HepG2 (cell line): ENCODE measurements around the gene SCAF8. TPM values are rescaled to one million over a fixed set of nuclear protein-coding genes. Genes with fewer than 3 reads are reported as not detected.

Experiments used
- ARNT2 ChIP-seq: sonication (generic); formaldehyde crosslinking; IDR thresholded peaks from 2 replicates; pipeline ENCODE4 v1.8.0; 2022; ENCODE audit warnings: mild to moderate bottlenecking, low read depth, missing genetic modification reagents, moderate library complexity
- CREM ChIP-seq, 2 experiments: sonication (generic) in 1 of 2; formaldehyde crosslinking in 1 of 2; IDR thresholded peaks; 2 replicates each; pipeline versions ENCODE4 v1.4.0 to v1.6.1; 2016 to 2020; ENCODE audit warnings: antibody characterized with exemption in 1 of 2, mild to moderate bottlenecking in 1 of 2, missing genetic modification reagents in 1 of 2
- FOSL2 ChIP-seq: sonication (generic); formaldehyde crosslinking; IDR thresholded peaks from 2 replicates; pipeline ENCODE4 v1.4.0; 2020; ENCODE audit warnings: missing genetic modification reagents
- KLF13 ChIP-seq: sonication (generic); formaldehyde crosslinking; IDR thresholded peaks from 2 replicates; pipeline ENCODE4 v1.4.0; 2020; ENCODE audit warnings: mild to moderate bottlenecking, missing genetic modification reagents
- MAFK ChIP-seq, 2 experiments: IDR thresholded peaks in 1 of 2; conservative IDR thresholded peaks in 1 of 2; 2 replicates each; pipeline ENCODE4 v1.6.1; 2011; ENCODE audit warnings: improper control_type of control experiment in 2 of 2, low read length in 2 of 2
- NCOA1 ChIP-seq: sonication (generic); formaldehyde crosslinking; IDR thresholded peaks from 2 replicates; pipeline ENCODE4 v1.9.0; 2021; ENCODE audit warnings: missing genetic modification reagents
- NPAS2 ChIP-seq: sonication (generic); formaldehyde crosslinking; IDR thresholded peaks from 2 replicates; pipeline ENCODE4 v1.8.0; 2022; ENCODE audit warnings: mild to moderate bottlenecking, missing genetic modification reagents, borderline replicate concordance
- PAF1 ChIP-seq: IDR thresholded peaks from 2 replicates; pipeline ENCODE4 v1.6.1; 2016; ENCODE audit warnings: missing genetic modification reagents, missing compliant biosample characterization
- PHF8 ChIP-seq: sonication (generic); formaldehyde crosslinking; IDR thresholded peaks from 2 replicates; pipeline ENCODE4 v1.5.0; 2020; ENCODE audit warnings: missing genetic modification reagents
- SAFB2 ChIP-seq: sonication (generic); formaldehyde crosslinking; IDR thresholded peaks from 2 replicates; pipeline ENCODE4 v1.5.1; 2020; ENCODE audit warnings: missing genetic modification reagents, low read depth, mild to moderate bottlenecking, borderline replicate concordance
- SALL1 ChIP-seq: sonication (generic); formaldehyde crosslinking; IDR thresholded peaks from 2 replicates; pipeline ENCODE4 v1.8.0; 2022; ENCODE audit warnings: mild to moderate bottlenecking, missing genetic modification reagents
- SMAD3 ChIP-seq: sonication (generic); formaldehyde crosslinking; IDR thresholded peaks from 2 replicates; pipeline ENCODE4 v1.4.0; 2020; ENCODE audit warnings: missing genetic modification reagents
- SRSF1 ChIP-seq: fragments of 200-400 bp; formaldehyde crosslinking; optimal IDR thresholded peaks from 2 replicates; pipeline ENCODE3; 2017; ENCODE audit warnings: mild to moderate bottlenecking, low read depth, low read length, moderate library complexity
- ZBTB8A ChIP-seq: sonication (generic); formaldehyde crosslinking; IDR thresholded peaks from 2 replicates; pipeline ENCODE4 v1.4.0; 2020; ENCODE audit warnings: mild to moderate bottlenecking, low read depth, missing genetic modification reagents, borderline replicate concordance
- ZNF143 ChIP-seq: sonication (generic); formaldehyde crosslinking; IDR thresholded peaks from 2 replicates; pipeline ENCODE4 v1.4.0; 2020; ENCODE audit warnings: missing genetic modification reagents
- ZNF263 ChIP-seq: sonication (generic); formaldehyde crosslinking; IDR thresholded peaks from 2 replicates; pipeline ENCODE4 v1.4.0; 2020; ENCODE audit warnings: missing genetic modification reagents
- ZNF3 ChIP-seq: IDR thresholded peaks from 2 replicates; pipeline ENCODE4 v1.7.0; 2017; ENCODE audit warnings: inconsistent platforms
- ZNF547 ChIP-seq: sonication (generic); formaldehyde crosslinking; IDR thresholded peaks from 2 replicates; pipeline ENCODE4 v1.5.1; 2020; ENCODE audit warnings: mild to moderate bottlenecking, missing genetic modification reagents
- ZNF549 ChIP-seq: sonication (generic); formaldehyde crosslinking; IDR thresholded peaks from 2 replicates; pipeline ENCODE4 v1.5.0; 2020; ENCODE audit warnings: missing genetic modification reagents
- ZNF746 ChIP-seq: sonication (generic); formaldehyde crosslinking; IDR thresholded peaks from 2 replicates; pipeline ENCODE4 v1.8.0; 2022; ENCODE audit warnings: mild to moderate bottlenecking, missing genetic modification reagents
- polyA plus RNA-seq, 8 experiments: library from polyadenylated mRNA; depleted of rRNA in 3 of 8; stranded (reverse) in 7 of 8; unstranded in 1 of 8; fragments of >200 nt; fragmentation: Illumina TruSeq in 4 of 8; extraction: Trizol in 4 of 8; gene quantifications; 2 replicates each; pipeline versions ENCODE4 v1.2.1 to v1.2.3, GENCODE V29; 2011 to 2016; ENCODE audit warnings: low read depth in 4 of 8, missing spikeins in 1 of 8, mixed read lengths in 1 of 8; ENCODE audit not compliant: insufficient read depth in 1 of 8
- total RNA-seq, 5 experiments: library from RNA; depleted of rRNA; stranded (reverse); fragments of >200 nt; fragmentation: Illumina TruSeq; extraction: Trizol; gene quantifications; 2 replicates each; pipeline ENCODE4 v1.2.3, GENCODE V29; 2016; ENCODE audit warnings: low read depth in 1 of 5
- TF ChIP-seq, protein P1 (sequence below): sonication (generic); formaldehyde crosslinking; IDR thresholded peaks from 2 replicates; pipeline ENCODE4 v1.5.1; 2020; ENCODE audit warnings: mild to moderate bottlenecking, missing genetic modification reagents, moderate library complexity
- TF ChIP-seq, protein P2 (sequence below): sonication (generic); formaldehyde crosslinking; IDR thresholded peaks from 2 replicates; pipeline ENCODE4 v1.4.0; 2020; ENCODE audit warnings: missing genetic modification reagents, mild to moderate bottlenecking, borderline replicate concordance
- TF ChIP-seq, protein P3 (sequence below): sonication (generic); formaldehyde crosslinking; IDR thresholded peaks from 2 replicates; pipeline ENCODE4 v1.8.1; 2022; ENCODE audit warnings: mild to moderate bottlenecking, missing genetic modification reagents
- TF ChIP-seq, protein P4 (sequence below): sonication (generic); formaldehyde crosslinking; IDR thresholded peaks from 2 replicates; pipeline ENCODE4 v1.5.1; 2020; ENCODE audit warnings: missing genetic modification reagents, mild to moderate bottlenecking, borderline replicate concordance
- TF ChIP-seq, protein P5 (sequence below): IDR thresholded peaks from 2 replicates; pipeline ENCODE4 v1.6.1; 2016

The SCAF8 gene
- total and polyA plus RNA-seq, 2 of the 13 experiments (the other 11 are each of a cell fraction or from before 2014, with no cell fraction given) = 15.3 to 40.8 TPM

DNA sequence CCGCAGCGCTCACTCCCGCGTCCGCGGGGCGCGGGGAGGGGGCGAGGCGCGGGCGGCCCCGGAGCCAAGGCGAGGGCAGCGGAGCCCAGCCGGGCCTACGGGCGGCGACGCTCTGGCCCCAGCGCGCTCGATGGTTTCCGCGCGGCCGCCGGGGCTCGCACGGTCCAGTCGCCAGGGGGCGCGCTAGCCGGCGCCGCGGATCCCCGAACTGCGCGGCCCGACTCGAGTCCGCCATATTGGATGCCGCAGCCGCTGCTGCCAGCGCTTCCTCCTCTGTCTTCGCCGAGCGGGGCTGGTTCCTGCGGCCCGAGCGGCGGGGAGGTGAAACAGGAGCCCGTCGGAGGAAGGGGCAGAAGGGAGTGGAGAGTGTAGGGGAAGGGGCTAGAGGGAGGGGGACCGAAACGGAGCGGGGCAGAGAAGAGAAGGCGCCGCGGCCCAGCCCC lies at the start of gene SCAF8 (continued):
- TF ChIP-seq, protein P1, sequence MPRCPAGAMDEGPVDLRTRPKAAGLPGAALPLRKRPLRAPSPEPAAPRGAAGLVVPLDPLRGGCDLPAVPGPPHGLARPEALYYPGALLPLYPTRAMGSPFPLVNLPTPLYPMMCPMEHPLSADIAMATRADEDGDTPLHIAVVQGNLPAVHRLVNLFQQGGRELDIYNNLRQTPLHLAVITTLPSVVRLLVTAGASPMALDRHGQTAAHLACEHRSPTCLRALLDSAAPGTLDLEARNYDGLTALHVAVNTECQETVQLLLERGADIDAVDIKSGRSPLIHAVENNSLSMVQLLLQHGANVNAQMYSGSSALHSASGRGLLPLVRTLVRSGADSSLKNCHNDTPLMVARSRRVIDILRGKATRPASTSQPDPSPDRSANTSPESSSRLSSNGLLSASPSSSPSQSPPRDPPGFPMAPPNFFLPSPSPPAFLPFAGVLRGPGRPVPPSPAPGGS (CRISPR knock-in tag) = no peak
- TF ChIP-seq ZBTB8A = no peak
- TF ChIP-seq, protein P2, sequence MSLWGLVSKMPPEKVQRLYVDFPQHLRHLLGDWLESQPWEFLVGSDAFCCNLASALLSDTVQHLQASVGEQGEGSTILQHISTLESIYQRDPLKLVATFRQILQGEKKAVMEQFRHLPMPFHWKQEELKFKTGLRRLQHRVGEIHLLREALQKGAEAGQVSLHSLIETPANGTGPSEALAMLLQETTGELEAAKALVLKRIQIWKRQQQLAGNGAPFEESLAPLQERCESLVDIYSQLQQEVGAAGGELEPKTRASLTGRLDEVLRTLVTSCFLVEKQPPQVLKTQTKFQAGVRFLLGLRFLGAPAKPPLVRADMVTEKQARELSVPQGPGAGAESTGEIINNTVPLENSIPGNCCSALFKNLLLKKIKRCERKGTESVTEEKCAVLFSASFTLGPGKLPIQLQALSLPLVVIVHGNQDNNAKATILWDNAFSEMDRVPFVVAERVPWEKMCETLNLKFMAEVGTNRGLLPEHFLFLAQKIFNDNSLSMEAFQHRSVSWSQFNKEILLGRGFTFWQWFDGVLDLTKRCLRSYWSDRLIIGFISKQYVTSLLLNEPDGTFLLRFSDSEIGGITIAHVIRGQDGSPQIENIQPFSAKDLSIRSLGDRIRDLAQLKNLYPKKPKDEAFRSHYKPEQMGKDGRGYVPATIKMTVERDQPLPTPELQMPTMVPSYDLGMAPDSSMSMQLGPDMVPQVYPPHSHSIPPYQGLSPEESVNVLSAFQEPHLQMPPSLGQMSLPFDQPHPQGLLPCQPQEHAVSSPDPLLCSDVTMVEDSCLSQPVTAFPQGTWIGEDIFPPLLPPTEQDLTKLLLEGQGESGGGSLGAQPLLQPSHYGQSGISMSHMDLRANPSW (CRISPR knock-in tag) = 0 out of 2 replicates have a peak, but pooled peaks have one; percentile 6
- no peak for TF ChIP-seq NPAS2 (CRISPR knock-in tag)
- peak; percentile 95 for TF ChIP-seq PHF8 (CRISPR knock-in tag)
- TF ChIP-seq, protein P3, sequence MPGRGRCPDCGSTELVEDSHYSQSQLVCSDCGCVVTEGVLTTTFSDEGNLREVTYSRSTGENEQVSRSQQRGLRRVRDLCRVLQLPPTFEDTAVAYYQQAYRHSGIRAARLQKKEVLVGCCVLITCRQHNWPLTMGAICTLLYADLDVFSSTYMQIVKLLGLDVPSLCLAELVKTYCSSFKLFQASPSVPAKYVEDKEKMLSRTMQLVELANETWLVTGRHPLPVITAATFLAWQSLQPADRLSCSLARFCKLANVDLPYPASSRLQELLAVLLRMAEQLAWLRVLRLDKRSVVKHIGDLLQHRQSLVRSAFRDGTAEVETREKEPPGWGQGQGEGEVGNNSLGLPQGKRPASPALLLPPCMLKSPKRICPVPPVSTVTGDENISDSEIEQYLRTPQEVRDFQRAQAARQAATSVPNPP (CRISPR knock-in tag) = peak; percentile 81
- TF ChIP-seq MAFK (conservative IDR thresholded peaks at IDR 0.05 in 1 of 2, IDR thresholded peaks at IDR 0.05 in 1 of 2; ENCODE audit: low read length in 2 of 2) = no peak
- TF ChIP-seq ZNF3 = no peak
- TF ChIP-seq NCOA1 (CRISPR knock-in tag) = no peak; the same call in 1 of the 2 replicates
- peak; percentile 66 for TF ChIP-seq ARNT2
- no peak; the same call in 1 of the 2 replicates for TF ChIP-seq ZNF143 (CRISPR knock-in tag)
- TF ChIP-seq ZNF746 (CRISPR knock-in tag) = no peak; the same call in 1 of the 2 replicates
- TF ChIP-seq, protein P4, sequence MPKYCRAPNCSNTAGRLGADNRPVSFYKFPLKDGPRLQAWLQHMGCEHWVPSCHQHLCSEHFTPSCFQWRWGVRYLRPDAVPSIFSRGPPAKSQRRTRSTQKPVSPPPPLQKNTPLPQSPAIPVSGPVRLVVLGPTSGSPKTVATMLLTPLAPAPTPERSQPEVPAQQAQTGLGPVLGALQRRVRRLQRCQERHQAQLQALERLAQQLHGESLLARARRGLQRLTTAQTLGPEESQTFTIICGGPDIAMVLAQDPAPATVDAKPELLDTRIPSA (CRISPR knock-in tag) = no peak
- no peak for TF ChIP-seq ZNF263
- TF ChIP-seq PAF1 (CRISPR knock-in tag) = no peak
- TF ChIP-seq FOSL2 (CRISPR knock-in tag) = 0 out of 2 replicates have a peak, but pooled peaks have one; percentile 19
- no peak for TF ChIP-seq ZNF549 (CRISPR knock-in tag)
- TF ChIP-seq, protein P5, sequence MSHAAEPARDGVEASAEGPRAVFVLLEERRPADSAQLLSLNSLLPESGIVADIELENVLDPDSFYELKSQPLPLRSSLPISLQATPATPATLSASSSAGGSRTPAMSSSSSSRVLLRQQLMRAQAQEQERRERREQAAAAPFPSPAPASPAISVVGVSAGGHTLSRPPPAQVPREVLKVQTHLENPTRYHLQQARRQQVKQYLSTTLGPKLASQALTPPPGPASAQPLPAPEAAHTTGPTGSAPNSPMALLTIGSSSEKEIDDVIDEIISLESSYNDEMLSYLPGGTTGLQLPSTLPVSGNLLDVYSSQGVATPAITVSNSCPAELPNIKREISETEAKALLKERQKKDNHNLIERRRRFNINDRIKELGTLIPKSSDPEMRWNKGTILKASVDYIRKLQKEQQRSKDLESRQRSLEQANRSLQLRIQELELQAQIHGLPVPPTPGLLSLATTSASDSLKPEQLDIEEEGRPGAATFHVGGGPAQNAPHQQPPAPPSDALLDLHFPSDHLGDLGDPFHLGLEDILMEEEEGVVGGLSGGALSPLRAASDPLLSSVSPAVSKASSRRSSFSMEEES (CRISPR knock-in tag) = no peak
- TF ChIP-seq SALL1 (CRISPR knock-in tag) = peak; percentile 74
- TF ChIP-seq SAFB2 (CRISPR knock-in tag) = peak; percentile 95; the same call in 1 of the 2 replicates
- TF ChIP-seq KLF13 (CRISPR knock-in tag) = no peak
- peak; percentile 68 for TF ChIP-seq ZNF547 (CRISPR knock-in tag)
- peak; percentile 23 for TF ChIP-seq SRSF1
- TF ChIP-seq SMAD3 (CRISPR knock-in tag) = no peak
- TF ChIP-seq CREM (IDR thresholded peaks at IDR 0.05) = no peak
- no peak for TF ChIP-seq CREM (CRISPR knock-in tag; IDR thresholded peaks at IDR 0.05)
